Activated CD4-positive, CD25-positive, alpha-beta regulatory T cell treated with anti-CD3 and anti-CD28 coated beads, Interleukin-2, amount 50 U/mL, for 24 hours (primary cell): Measurements from ENCODE around the gene S100A7.
A peak's percentile ranks its signal among the peaks of the same experiment; 100 is the strongest.

ENCODE experiments used
- ATAC-seq, 2 donors: fragments of 150-1000 bp; cut with Tn5 transposase; one replicate each; pipeline ENCODE4 v1.10.0; 2021; ENCODE audit warnings: mild to moderate bottlenecking in 1 of 2, moderate library complexity in 1 of 2

The S100A7 gene

GRCh38 chr1:153460551-153460950 lies at the start of gene S100A7:
Gene S100A7, minus strand, starts transcription at chr1:153460651. Its CDS starts 1,638 bp downstream, at chr1:153459013.
- no peak for ATAC-seq

- peak; percentile 63 to 66 for ATAC-seq
Observed at GRCh38 chr1:153509729-153510354, 49.4 kb upstream of the S100A7 start.

- ATAC-seq: no peak
Observed at GRCh38 chr1:153509036-153509435, 48.6 kb upstream of the S100A7 start.

GRCh38 chr1:153507926-153508583 lies 47.6 kb upstream of the S100A7 start:
- ATAC-seq: no peak

DNA sequence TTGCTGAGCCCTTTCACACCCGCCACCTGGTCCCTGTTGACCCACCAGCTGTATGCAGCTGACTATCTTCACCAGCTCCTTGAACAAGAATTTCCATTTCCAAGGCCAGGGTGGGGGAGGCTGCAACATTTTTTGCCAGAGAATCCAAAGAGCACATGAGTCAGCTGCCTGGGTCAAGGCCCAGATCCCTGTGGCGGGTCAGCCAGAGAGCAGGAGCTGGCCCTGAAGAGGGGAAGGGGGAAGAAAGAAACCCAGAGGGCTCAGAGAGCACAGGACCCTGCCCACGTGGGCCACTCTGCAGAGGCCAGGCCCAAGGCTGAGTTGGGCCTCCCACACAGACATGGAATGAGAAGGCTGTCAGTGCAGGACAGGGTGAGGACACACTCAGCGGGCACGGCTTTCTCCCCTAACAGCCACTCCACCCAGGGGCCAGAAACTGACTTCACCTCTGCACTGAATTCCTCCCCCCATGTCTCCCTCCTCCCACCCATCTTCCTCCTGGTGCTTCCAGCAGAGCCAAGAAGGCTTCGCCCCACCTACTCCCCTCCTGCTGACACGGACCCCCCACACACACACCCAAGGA lies 46.5 kb upstream of the S100A7 start:
- no peak for ATAC-seq

DNA sequence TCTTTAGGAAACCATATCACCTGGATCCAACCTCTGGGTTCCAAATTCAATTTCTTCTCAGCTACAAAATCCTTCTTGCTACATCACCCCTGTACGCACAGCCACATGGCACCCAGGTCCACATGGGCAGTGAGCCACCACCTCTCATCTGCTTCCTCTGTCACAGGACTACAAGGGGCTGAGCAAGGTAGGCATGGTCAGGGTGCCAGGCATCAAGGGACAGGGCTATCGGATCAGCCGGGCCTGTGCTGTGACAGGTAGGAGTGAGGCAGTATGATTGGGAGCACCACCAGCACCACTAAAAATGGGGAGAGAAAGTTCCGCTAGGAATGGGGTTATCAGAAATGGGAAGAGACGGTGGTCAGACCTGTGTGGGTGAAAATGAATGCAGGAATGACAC lies 45.9 kb upstream of the S100A7 start:
- ATAC-seq: no peak

- ATAC-seq: no peak
Observed at GRCh38 chr1:153505576-153505975, 45.1 kb upstream of the S100A7 start.

DNA sequence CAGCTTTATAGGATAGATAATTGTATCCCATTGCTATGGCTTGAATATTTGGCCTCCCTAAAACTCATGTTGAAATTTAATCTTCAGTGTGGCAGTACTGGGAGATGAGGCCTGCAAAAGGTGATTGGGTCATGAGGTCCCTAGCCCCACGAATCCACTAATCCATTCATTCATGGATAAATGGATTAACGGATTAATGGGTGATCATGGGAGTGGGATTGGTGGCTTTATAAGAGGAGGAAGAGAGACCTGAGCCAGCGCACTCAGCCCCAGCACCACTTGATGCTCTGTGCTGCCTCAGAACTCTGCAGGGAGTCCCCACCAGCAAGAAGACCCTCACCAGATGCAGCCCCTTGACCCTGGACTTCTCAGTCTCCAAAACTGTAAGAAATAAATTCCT lies 43.3 kb upstream of the S100A7 start:
- no peak for ATAC-seq

- ATAC-seq: no peak
Observed at GRCh38 chr1:153498746-153499145, 38.3 kb upstream of the S100A7 start.

GRCh38 chr1:153495536-153495935 lies 35.1 kb upstream of the S100A7 start:
- ATAC-seq: no peak

GRCh38 chr1:153494976-153495535 lies 34.6 kb upstream of the S100A7 start:
- peak; percentile 65 to 69 for ATAC-seq

- ATAC-seq: no peak
Observed at GRCh38 chr1:153493343-153493960, 33.0 kb upstream of the S100A7 start.

DNA sequence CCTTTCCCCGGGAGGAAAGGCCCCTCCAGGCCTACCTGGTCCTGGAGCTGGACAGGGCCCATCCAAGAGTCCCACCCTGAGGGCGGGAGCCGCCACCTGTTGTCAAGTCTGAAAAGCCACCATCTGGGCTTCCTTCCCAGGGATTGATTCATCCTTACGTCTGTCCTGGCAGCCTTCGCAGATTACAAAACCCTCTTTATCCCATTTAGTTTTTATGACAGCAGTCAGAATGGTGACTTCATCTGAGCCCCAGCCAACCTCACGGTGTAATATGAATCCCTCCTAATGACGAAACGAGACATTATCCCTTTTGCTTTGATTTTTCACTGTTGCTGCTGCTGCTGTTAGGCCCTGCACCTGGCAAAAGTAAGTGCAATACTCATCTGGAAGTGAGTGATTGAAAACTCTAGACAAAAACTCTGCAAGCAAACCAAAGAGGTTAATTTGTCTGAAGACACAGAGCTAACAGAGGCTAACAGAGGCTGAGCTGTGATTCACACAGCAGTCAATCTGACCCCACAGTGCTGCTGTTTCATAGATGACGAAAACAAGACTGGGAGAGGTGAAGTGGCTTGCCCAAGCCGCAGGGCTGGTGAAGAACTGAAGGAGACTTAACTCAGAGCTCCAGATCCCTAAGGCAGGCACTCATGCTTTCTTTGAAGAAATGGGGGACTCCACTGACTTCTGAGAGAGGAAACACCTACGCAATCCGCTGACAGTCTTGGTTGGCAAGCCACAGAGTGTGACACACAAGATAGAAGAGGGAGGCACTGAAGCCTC lies 30.0 kb upstream of the S100A7 start:
- ATAC-seq: no peak

DNA sequence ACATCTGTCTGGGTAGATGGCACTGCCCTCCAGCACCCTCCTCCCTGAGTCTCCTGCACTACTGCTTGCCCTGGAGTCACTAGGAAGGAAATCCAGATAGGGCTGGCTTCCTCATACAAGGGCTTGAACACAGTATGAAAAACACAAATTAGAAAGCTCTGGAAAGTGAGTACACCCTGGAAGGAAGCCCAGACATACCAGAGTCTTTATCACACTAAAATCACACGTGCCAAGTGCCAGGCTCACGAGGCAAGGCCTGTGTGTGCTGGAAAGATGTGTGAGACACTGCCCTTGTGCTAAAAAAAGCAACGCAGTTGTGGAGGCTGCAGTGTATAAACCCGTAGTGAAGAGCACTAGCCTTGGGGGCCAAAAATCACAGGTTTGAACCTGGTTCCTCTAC lies 28.3 kb upstream of the S100A7 start:
- no peak for ATAC-seq

GRCh38 chr1:153487707-153488106 lies 27.3 kb upstream of the S100A7 start:
- ATAC-seq: no peak

GRCh38 chr1:153485863-153486262 lies 25.4 kb upstream of the S100A7 start:
- no peak for ATAC-seq

DNA sequence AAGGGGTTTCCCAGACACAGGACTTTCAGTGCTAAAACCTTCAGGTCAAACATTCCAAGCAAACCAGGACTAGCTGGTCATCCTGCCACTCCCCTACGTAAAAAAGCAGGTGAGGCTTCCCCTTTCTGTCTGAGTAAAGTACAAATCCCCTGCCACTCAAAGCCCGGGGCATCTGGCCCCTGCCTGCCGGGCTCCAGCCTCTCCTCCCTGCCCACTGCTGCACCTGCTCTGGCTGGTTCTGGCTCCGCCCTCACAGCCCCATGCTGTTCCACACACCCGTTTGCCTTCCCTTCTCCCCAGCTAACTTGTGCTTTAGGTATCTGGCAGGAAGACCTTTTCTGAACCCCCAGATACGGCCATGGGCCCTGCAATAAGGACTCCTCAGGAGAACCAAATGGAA lies 23.3 kb upstream of the S100A7 start:
- no peak for ATAC-seq

GRCh38 chr1:153481124-153481523 lies 20.7 kb upstream of the S100A7 start:
- no peak for ATAC-seq

- no peak for ATAC-seq
Observed at GRCh38 chr1:153478692-153479618, 18.5 kb upstream of the S100A7 start.

DNA sequence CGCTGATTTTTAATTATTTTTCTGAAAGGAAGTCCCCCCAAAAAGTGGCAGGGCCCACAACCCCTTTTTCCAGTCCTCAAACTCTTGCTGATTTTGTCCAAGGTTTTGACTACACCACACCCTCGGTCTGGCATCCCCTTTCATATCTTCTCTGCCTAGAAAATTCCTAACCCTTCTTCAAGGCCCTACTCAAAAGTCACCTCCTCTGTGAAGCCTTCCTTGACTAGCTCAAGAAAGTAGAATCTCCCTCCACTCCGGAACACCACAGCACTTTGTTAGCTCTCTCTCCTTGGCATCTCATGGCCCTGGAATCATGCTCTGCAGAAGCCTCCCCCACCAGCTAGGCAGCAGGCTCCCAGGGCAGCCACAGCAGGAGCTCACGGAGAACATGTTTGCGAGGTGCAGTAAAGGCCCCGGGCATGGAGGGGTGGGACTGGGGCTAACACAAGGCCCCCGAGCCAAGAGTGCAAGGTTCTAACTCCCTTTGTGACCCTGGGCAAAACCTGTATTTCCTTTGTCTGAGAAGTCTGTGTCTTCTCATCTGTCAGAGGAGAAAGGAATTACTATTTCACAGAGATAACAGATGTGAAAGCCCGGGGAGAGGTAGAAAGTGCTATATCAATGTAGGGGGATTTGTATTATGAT lies 17.7 kb upstream of the S100A7 start:
- ATAC-seq: no peak

GRCh38 chr1:153476491-153477093 lies 16.1 kb upstream of the S100A7 start:
- ATAC-seq: no peak
